ENCODE measurements around the gene ANKEF1. TPM values are rescaled to one million over a fixed set of nuclear protein-coding genes. Genes with fewer than 3 reads are reported as not detected.

The ANKEF1 gene
- total RNA-seq, 2 experiments from 2014 or later, result 0.45 to 0.58 TPM

- DNase-seq (no peak), ATAC-seq (no peak)
- TF ChIP-seq CTCF (IDR thresholded peaks at IDR 0.05), result no peak
- intact Hi-C loops (cut with micrococcal nuclease), result no loop called here
- H3K9me3 Mint-ChIP-seq, result no peaks in the 10 kb centered on the region
- peaks cover 8% of the 10 kb centered on the region for H3K27me3 Mint-ChIP-seq
- no peaks in the 10 kb centered on the region for H3K36me3 Mint-ChIP-seq (ENCODE audit: low read depth)
- no peak overlapping the region for H3K27ac Mint-ChIP-seq
- ChIA-PET CTCF (interaction anchor here (1.2 kb wide), 1 partner anchor 16 kb away, joined by 3 read pairs; no protein-coding TSS in a partner anchor), POLR2A (no interaction called here)
- H3K4me3 Mint-ChIP-seq, result no peak overlapping the region
- no peaks in the 10 kb centered on the region for H3K4me1 Mint-ChIP-seq (ENCODE audit: low read depth)
Measured at GRCh38 chr20:9994676-9995075, 40.1 kb upstream of the ANKEF1 start.

DNA sequence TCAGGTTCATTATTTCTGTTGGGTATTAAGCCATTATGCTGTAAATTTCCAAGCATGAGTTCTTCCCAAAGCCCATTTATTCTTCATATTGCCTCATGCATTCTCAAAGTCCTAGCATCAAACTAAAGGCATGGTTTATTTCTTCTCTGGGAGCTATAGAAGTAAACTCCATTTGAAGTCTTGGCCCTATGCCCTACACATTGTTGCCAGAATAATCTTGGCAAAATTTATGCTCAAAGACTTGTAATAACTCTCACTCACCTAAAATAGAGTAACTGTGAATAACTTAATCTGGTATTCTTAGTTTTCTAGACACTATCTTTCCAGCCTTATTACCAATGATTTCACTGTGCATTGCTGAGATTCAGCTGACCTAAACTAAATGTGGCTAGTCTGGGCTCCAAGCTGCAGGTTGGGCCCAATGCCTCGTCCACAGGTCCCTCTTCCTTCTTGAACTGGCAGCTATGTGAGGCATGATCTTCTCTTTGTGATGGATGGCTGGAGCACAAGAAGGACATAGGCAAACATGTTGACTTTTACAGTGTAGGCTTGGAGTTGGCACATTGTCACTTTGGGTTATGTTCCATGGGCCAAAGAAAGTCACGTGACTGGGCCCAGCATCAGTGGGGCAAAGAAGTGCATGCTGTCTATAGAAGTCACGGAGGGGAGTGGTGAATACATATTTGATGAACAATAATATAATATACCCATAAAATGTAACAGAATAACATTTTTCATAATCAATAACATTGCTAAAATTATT, 39.1 kb upstream of the ANKEF1 start:
- no peaks in the 10 kb centered on the region for H3K4me1 Mint-ChIP-seq (ENCODE audit: low read depth)
- no peak for TF ChIP-seq CTCF (IDR thresholded peaks at IDR 0.05)
- ATAC-seq (no peak), DNase-seq (no peak)
- H3K4me3 Mint-ChIP-seq, result no peak overlapping the region
- H3K27ac Mint-ChIP-seq, result no peak overlapping the region
- CTCF ChIA-PET, result no interaction called here
- no peaks in the 10 kb centered on the region for H3K9me3 Mint-ChIP-seq
- H3K36me3 Mint-ChIP-seq (ENCODE audit: low read depth), result no peaks in the 10 kb centered on the region
- peaks cover 5% of the 10 kb centered on the region for H3K27me3 Mint-ChIP-seq
- intact Hi-C loops (cut with micrococcal nuclease), result no loop called here
- POLR2A ChIA-PET, result no interaction called here

GRCh38 chr20:9996944-9997343, 37.8 kb upstream of the ANKEF1 start:
- peaks cover 2% of the 10 kb centered on the region for H3K27me3 Mint-ChIP-seq
- H3K9me3 Mint-ChIP-seq, result no peaks in the 10 kb centered on the region
- no peaks in the 10 kb centered on the region for H3K4me1 Mint-ChIP-seq (ENCODE audit: low read depth)
- no peak overlapping the region for H3K27ac Mint-ChIP-seq
- intact Hi-C loops (cut with micrococcal nuclease), result no loop called here
- H3K4me3 Mint-ChIP-seq, result no peak overlapping the region
- ChIA-PET POLR2A (no interaction called here), CTCF (no interaction called here)
- DNase-seq (no peak), ATAC-seq (no peak)
- no peak for TF ChIP-seq CTCF (IDR thresholded peaks at IDR 0.05)
- no peaks in the 10 kb centered on the region for H3K36me3 Mint-ChIP-seq (ENCODE audit: low read depth)

DNA sequence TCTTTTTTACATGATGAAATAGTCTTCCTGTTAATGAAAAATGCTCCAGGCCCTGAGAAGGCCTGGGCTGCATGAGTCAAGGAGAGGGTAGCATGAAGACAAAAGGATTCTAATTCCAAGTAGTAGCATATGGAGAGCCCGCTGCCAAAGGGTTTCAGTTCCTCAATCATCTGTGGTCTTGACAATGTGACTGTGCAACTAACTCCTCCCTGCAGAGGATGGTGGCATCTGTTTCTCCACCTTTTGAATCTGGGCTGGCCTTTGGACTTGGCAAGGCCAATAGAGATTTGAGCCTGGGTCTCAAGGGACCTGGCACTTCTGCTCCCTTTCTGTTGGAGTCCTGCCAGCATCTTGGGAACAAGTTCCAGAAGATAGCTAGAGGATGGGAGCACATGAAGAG, 35.1 kb upstream of the ANKEF1 start:
- intact Hi-C loops (cut with micrococcal nuclease), result no loop called here
- no peak for DNase-seq
- ChIA-PET POLR2A (no interaction called here), CTCF (no interaction called here)
- H3K4me1 Mint-ChIP-seq (ENCODE audit: low read depth), result no peaks in the 10 kb centered on the region
- no peak overlapping the region for H3K27ac Mint-ChIP-seq
- ATAC-seq, result no peak
- H3K36me3 Mint-ChIP-seq (ENCODE audit: low read depth), result no peaks in the 10 kb centered on the region
- TF ChIP-seq CTCF (IDR thresholded peaks at IDR 0.05), result no peak
- no peak overlapping the region for H3K4me3 Mint-ChIP-seq
- no peaks in the 10 kb centered on the region for H3K9me3 Mint-ChIP-seq
- H3K27me3 Mint-ChIP-seq, result peaks cover 2% of the 10 kb centered on the region

- ChIA-PET CTCF (interaction anchor here (0.8 to 1.9 kb wide), 2 partner anchors 22 to 25 kb away, joined by 3 to 5 read pairs; no protein-coding TSS in a partner anchor), POLR2A (no interaction called here)
- H3K27ac Mint-ChIP-seq, result no peak overlapping the region
- no peaks in the 10 kb centered on the region for H3K4me1 Mint-ChIP-seq (ENCODE audit: low read depth)
- no peak for TF ChIP-seq CTCF (IDR thresholded peaks at IDR 0.05)
- H3K36me3 Mint-ChIP-seq (ENCODE audit: low read depth), result no peaks in the 10 kb centered on the region
- DNase-seq (no peak), ATAC-seq (no peak)
- no peaks in the 10 kb centered on the region for H3K9me3 Mint-ChIP-seq
- intact Hi-C loops (cut with micrococcal nuclease), result no loop called here
- H3K4me3 Mint-ChIP-seq, result no peak overlapping the region
- peaks cover 2% of the 10 kb centered on the region for H3K27me3 Mint-ChIP-seq
Measured at GRCh38 chr20:10002866-10003265, 31.9 kb upstream of the ANKEF1 start.

All from activated CD8-positive, alpha-beta T cell treated with anti-CD3 and anti-CD28 coated beads for 36 hours (primary cell).